ENCODE measurements around the gene NDNF. TPM values are rescaled to one million over a fixed set of nuclear protein-coding genes. Genes with fewer than 3 reads are reported as not detected.

The NDNF gene
- 1 to 10 TPM; 1.0 to 8.4 (median 1.4) TPM for total RNA-seq

DNA sequence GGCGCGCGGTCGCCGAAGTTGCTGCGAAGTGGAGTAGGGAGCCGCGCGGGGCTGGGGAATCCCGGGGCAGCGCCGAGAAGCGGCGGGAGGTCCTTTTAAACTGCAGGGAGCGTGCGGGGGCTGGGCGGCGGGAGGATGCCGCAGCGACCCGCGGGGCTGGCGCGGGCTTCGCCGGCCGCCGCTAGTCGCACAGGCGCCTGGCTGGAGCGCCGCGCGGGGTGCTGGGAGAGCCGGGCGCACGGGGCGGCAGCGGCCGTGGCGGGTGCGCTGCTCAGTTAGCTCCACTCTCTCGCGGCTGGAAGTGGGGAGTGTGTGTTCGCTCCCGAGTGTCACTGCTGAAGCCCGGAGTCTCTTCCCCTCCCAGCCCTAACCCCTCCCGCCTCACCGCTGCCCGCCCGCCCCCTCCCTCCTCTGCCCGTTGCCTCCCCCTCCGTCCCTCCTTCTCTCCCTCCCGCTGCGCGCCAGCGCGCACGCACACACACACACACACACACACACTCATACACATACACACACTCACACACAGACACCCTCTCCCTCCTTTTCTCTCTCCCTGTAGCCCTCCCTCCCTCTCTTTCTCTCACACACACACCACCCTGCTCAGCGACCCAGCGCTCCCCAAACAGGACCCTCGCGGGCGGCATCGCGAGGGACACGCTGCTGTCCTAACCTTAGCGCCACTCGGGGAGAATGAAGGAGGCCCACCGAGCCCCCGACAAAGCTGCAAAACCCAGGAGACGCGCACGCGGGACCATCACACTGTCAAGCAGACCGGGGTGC, at the start of gene NDNF:
TSS of gene NDNF (minus strand) at position 312 of the 780 bp plus-strand sequence. CDS start 26,698 bp downstream, outside the sequence.
- Histone ChIP-seq H3K4me3 (peak within 1 kb of the TSS; percentile 36 to 81 (median 56)), H3K4me1 (peaks cover 9 to 28% (median 20%) of the 10 kb centered on the region in 3 donors), H3K9me3 (no peaks in the 10 kb centered on the region), H3K36me3 (no peaks in the 10 kb centered on the region), H3K27me3 (peaks cover 0 to 87% (median 15%) of the 10 kb centered on the region in 4 donors), H3K27ac (peak within 1 kb of the TSS; percentile 11 to 84 (median 76))
- intact Hi-C loops (cut with DNase I): no loop called here
- 0% methylated on average over 8 to 28 of the region's 76 CpGs for WGBS, 2 donors
- no peak for DNase-seq
- no peak for TF ChIP-seq CTCF (IDR thresholded peaks at IDR 0.05)
- peak in 2 of 4 donors; percentile 21 to 24 for TF ChIP-seq POLR2A (IDR thresholded peaks at IDR 0.05)

- no peak overlapping the region for H3K27ac ChIP-seq
- no peaks in the 10 kb centered on the region for H3K9me3 ChIP-seq
- 83 to 96% methylated on average over 1 of the region's 1 CpG for WGBS, 2 donors
- no peaks in the 10 kb centered on the region for H3K36me3 ChIP-seq
- no peaks in the 10 kb centered on the region for H3K27me3 ChIP-seq
- H3K4me1 ChIP-seq: no peaks in the 10 kb centered on the region
- TF ChIP-seq CTCF (IDR thresholded peaks at IDR 0.05): no peak
- no peak for TF ChIP-seq POLR2A (IDR thresholded peaks at IDR 0.05)
- intact Hi-C loops (cut with DNase I): no loop called here
- no peak overlapping the region for H3K4me3 ChIP-seq
- DNase-seq: no peak
These were observed 47.4 kb upstream of the NDNF start for GRCh38 chr4:121119715-121120114.

GRCh38 chr4:121118344-121118743, 46.0 kb upstream of the NDNF start:
- 75 to 91% methylated on average over 2 of the region's 2 CpGs for WGBS, 2 donors
- Histone ChIP-seq H3K36me3 (no peaks in the 10 kb centered on the region), H3K27ac (no peak overlapping the region), H3K27me3 (no peaks in the 10 kb centered on the region), H3K4me1 (no peaks in the 10 kb centered on the region), H3K4me3 (no peak overlapping the region), H3K9me3 (no peaks in the 10 kb centered on the region)
- no peak for DNase-seq
- no peak for TF ChIP-seq POLR2A (IDR thresholded peaks at IDR 0.05)
- TF ChIP-seq CTCF (IDR thresholded peaks at IDR 0.05): no peak
- intact Hi-C loops (cut with DNase I): no loop called here

DNA sequence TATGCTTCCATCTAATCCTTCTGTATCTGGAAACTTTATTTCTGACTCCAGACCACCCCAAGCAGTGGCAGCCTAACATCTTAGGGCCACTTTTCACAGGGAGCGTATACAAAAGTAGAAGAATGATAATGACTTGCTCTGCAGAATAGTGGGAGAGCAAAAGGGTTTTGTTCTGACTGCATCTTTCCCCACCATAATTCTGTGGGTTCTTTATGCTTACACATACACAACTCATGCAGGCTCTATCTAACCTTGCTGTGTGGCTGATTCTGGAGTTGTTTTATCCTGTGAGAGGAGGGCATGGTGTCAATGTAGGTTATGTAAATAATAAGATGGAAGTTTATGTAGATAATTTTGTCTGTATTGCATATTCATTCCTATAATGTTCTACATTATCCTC, 42.4 kb upstream of the NDNF start:
- Histone ChIP-seq H3K36me3 (no peaks in the 10 kb centered on the region), H3K9me3 (no peaks in the 10 kb centered on the region), H3K27ac (no peak overlapping the region), H3K4me1 (no peaks in the 10 kb centered on the region), H3K4me3 (no peak overlapping the region), H3K27me3 (no peaks in the 10 kb centered on the region)
- TF ChIP-seq CTCF (IDR thresholded peaks at IDR 0.05) (no peak), POLR2A (IDR thresholded peaks at IDR 0.05) (no peak)
- DNase-seq: no peak
- WGBS, 2 donors: 75 to 87% methylated on average over 1 of the region's 1 CpG
- intact Hi-C loops (cut with DNase I): no loop called here

DNA sequence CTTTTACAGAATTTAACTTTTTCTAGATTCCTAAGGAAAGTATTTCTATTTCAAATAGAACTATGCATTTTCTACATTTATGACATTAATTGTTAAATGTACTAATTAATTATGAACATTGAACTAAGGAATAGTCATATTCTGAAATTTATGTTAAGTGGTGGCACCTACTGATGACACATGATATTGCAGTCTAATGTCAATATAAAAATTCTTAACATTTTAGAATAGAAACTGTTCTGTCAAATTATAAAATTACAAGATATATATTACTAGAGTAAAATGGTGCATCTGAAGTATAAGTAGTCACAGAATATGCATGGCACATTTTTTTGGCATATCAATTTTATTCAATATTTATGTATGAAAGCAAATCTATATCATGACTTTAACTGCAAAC, 40.2 kb upstream of the NDNF start:
- intact Hi-C loops (cut with DNase I): no loop called here
- H3K36me3 ChIP-seq: no peaks in the 10 kb centered on the region
- no peak for DNase-seq
- H3K9me3 ChIP-seq: no peaks in the 10 kb centered on the region
- H3K27me3 ChIP-seq: peaks cover 0 to 2% (median 0%) of the 10 kb centered on the region in 4 donors
- no peak overlapping the region for H3K4me3 ChIP-seq
- TF ChIP-seq CTCF (IDR thresholded peaks at IDR 0.05): peak in 3 of 6 experiments; percentile 21 to 50 (median 40)
- TF ChIP-seq POLR2A (IDR thresholded peaks at IDR 0.05): no peak
- H3K4me1 ChIP-seq: no peaks in the 10 kb centered on the region
- no peak overlapping the region for H3K27ac ChIP-seq

Measured in esophagus squamous epithelium (tissue), 5 donors.